ENCODE results near the gene OSGIN1.

DNA sequence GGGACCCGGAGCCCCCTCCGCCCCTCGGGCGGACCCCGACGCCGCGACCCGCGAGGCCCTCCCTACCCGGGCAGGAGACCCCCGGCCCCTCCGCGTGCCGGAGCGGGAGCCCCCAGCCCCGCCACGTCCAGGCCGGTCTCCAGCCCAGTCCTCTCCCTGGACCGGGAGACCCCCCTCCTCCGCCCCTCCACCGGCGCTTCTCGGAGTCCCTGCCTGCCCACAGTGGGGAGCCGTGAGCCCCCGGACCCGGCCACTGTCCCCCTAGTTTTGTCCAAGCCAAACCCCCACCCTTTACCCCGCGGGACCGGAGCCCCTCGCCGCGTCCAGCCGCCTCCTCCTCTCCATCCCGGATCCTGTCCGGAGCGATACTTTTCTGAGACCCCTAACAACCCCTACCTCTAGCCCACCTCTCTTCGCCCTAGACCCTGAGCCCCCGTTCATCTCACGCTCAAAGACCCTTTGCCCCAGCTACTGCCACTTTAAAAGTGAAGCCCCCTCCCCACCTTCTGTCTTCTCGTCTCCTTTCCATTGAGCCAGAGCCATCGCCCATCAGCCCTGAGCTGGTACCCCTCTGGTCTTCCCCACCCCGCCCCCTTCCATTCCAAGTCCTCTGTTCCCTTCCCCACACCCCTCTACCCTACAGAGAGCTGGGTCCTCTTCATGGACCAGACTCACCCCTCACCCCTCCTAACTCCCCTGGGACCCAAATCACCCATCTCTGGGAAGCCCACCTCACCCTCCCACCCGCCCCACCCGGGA lies 16.0 kb downstream of the OSGIN1 start:
- TF ChIP-seq, protein P1, sequence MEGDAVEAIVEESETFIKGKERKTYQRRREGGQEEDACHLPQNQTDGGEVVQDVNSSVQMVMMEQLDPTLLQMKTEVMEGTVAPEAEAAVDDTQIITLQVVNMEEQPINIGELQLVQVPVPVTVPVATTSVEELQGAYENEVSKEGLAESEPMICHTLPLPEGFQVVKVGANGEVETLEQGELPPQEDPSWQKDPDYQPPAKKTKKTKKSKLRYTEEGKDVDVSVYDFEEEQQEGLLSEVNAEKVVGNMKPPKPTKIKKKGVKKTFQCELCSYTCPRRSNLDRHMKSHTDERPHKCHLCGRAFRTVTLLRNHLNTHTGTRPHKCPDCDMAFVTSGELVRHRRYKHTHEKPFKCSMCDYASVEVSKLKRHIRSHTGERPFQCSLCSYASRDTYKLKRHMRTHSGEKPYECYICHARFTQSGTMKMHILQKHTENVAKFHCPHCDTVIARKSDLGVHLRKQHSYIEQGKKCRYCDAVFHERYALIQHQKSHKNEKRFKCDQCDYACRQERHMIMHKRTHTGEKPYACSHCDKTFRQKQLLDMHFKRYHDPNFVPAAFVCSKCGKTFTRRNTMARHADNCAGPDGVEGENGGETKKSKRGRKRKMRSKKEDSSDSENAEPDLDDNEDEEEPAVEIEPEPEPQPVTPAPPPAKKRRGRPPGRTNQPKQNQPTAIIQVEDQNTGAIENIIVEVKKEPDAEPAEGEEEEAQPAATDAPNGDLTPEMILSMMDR (IDR thresholded peaks at IDR 0.05), result no peak
- no peak for TF ChIP-seq POLR2A (IDR thresholded peaks at IDR 0.05)

All from tibial nerve (tissue), 3 donors.